ENCODE results near the gene EIF2B2.
"Not testable (repeated sequence)": the region's sequence is repeated elsewhere in the genome, so short reads cannot be mapped to it uniquely, and the experiment has no call there.

The EIF2B2 gene

DNA sequence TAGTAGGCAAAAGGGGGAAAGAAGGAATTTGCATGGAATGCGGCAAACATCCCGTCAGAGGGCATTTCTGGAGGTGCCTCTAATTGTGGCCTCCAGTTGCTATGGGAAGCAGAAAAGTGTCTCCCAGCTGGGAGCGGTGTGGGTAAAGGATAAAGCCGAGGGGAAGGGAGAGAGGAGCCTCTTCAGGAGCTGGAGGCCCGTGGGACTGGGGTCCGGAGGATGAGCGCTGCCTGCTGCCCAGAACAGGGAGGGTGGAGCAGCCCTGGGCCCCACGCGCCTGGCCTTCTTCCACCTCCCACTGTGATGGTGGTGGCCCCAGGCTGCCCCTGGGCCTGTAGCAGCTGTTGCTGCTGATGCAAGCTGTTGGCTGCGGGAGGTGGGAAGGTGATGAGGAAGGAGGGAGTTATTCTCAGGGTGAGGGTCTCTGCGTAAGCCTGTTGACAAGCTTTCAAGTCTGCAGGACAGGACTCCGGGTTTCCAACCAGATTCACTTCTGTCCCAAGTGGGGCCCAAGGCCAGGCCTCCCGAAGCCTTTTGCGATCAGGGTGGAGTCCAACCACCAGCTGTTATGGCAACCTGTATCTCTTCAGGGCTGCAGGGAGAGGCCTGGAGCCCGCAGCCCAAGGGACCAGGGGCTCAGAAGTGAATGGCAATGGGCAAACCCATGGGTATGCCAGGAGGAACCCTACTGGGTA, 28.2 kb upstream of the EIF2B2 start:
- DNase-seq = no peak

DNA sequence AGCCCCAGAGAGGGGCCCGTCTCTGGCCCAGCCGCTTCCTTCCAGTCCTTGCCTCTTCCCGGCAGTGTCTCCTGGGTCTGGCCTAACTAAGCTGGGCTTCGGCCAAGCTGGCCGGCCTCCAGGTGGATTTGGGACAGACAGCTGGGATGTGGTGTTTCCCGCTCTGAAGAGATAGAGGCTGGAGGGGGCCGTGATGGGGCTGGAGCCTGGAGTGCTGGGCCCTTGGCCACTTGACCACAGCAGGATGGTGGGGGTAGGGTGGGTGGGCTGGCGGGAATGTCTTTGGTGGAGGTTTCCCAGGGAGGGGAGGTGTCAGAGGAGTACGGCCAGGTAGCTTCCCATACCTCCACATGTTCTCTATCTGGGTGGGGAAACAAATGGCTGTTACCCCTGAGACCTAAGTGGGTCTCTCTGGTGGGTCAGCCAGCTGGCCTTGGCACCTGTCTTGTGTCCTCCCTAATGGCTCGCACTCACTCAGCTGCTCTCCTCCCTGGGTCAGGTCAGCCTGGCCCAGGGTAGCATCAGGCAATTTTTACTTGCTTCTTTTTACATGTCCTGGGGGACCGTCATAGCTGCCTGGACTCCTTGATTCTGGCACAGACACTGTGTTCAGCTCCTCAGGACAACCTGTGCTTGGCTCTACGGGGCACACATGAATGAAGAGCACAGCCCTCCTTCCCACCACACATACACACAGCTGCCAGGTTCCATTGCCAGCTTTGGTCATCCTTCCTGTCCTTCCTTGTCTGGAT, 27.5 kb upstream of the EIF2B2 start:
- DNase-seq = no peak

DNA sequence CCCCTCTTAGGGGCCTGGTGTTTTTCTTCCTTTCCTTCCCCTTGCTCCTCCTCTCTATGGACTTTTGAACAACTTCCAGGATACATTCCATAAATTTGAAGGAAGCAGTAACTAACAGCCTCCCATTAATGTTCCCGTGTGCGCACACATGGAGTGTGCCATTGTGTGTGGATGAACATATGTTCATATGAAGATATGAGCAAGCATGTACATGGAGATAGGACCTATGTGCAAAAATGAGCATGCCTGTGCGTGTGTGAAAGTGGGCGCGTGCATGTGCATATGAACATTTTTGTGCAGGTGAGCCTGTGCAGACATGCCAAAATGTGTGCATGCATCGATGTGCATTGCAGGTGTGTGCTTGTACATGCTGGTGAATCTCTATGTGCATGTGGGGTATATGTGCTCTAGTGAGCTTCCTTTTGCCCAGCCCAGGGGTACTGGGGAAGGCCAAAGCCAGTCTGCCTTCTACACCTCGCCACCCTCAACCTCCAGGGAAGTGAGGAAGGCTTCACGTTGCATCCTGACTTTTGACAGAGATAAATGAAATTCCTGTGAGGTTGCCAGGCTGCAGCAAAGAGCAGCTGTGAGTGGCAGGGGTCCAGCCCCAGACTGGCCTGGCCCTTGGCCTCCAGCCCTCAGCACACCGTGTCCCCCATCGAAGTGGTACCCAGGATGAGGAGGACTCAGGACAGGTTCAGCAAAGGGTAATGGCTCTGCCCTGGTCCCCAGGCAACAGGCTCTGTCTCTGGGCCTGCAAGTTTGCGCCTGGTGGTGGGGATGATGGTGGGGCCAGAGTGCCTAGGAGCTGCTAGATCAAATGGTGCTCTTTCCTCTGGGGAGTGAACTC, 26.2 kb upstream of the EIF2B2 start:
- no peak for DNase-seq

GRCh38 chr14:74977164-74977900, 25.4 kb upstream of the EIF2B2 start:
- no peak for DNase-seq

GRCh38 chr14:74977901-74978385, 24.8 kb upstream of the EIF2B2 start:
- DNase-seq = no peak

GRCh38 chr14:74978416-74978947, 24.2 kb upstream of the EIF2B2 start:
- DNase-seq = no peak

DNA sequence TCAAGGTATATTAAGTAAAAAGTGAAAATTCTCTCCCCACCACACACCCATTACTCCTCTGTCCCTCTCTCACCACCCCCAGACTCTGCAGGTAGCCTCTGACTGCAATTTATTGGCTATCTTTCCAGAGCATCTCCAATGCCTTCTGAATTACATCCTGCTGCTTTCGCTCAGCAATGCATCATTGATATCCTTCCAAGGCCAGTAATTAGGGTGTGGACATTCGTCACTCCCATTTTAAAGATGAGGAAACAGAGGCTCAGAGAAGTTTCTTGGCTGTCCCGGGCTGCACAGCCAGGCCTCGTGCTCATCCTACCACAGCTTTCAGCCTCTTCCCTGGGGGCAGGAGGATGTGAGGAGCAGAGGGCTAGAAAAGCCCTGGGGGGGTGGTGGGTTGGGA, 23.7 kb upstream of the EIF2B2 start:
- no peak for DNase-seq

- DNase-seq = no peak
Observed at GRCh38 chr14:74979442-74980397, 23.0 kb upstream of the EIF2B2 start.

DNA sequence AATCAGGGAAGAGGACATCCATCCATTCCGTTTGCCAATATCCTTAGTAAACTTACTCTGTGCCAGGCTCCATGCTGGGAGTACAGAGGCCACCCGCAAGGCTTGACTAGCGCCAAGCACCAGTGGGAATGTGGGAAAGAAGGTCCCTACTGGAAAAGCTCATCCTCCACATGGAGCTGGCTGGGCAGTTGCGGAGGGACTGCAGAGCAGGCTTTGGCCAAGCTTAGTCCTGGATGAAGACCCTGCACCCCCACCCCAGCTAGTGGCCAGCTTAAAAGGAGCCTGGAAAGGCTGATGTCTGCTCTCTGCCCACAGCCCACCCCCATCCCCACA, 22.4 kb upstream of the EIF2B2 start:
- DNase-seq = no peak

GRCh38 chr14:74980731-74981461, 21.8 kb upstream of the EIF2B2 start:
- no peak for DNase-seq

DNA sequence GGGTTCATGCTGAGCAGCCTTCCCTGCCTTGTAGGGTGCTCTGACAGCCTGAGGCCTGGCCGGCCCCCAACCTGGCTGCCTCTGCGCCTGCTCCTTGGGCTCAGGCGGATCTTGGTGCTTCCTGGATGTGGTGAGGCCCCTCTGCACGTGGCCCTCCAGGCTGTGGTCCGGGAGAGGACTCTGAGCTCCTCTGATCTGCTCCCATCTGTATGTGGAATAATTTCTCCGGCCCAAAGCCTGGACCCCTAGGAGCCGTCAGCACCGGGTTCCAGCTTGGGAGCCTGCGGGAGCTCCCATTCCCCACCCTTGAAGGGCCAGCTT, 21.3 kb upstream of the EIF2B2 start:
- DNase-seq = no peak

- no peak for DNase-seq
Observed at GRCh38 chr14:74981833-74982232, 20.9 kb upstream of the EIF2B2 start.

DNA sequence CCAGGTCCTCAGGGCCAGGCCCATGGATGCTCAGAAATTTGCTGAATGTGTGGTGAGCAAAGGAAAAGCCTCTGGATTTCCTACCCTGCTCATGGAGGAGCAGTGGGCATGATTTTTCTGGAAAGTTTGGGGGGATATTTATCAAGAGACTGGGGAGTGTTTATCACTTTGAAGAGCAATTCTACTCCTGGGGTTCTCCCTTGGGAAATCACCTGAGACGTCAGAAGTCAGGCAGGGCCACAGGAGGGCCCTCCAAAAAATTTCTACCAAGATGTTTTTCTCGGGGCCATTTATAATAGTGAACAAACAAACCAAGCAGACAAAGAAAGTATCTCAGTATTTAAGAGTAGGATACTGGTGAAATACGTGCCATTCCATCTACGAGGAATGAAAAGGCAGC, 20.1 kb upstream of the EIF2B2 start:
- DNase-seq = no peak

- DNase-seq = no peak
Observed at GRCh38 chr14:74983343-74983742, 19.4 kb upstream of the EIF2B2 start.

GRCh38 chr14:74984236-74985027, 18.3 kb upstream of the EIF2B2 start:
- DNase-seq = no peak

GRCh38 chr14:74985028-74985310, 17.8 kb upstream of the EIF2B2 start:
- no peak for DNase-seq

DNA sequence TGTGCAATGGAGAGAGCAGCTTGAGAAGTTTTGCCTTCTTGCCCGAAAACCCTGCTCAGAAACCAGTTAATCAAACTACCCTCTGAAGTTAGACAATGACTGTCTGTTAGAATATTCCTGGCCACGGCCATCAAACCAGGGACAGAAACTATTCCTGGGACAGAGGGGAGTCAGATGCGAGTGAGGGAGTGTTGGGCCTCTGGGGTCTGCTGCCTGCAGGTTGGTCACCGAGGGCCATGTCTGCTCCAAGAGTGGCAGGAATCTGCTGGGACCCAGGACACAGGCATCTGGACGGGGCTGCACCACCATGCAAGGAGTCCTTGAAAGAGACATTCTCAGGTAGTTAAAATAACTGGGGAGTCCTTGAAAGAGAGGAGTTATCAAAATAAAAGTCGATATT, 16.9 kb upstream of the EIF2B2 start:
- no peak for DNase-seq

DNA sequence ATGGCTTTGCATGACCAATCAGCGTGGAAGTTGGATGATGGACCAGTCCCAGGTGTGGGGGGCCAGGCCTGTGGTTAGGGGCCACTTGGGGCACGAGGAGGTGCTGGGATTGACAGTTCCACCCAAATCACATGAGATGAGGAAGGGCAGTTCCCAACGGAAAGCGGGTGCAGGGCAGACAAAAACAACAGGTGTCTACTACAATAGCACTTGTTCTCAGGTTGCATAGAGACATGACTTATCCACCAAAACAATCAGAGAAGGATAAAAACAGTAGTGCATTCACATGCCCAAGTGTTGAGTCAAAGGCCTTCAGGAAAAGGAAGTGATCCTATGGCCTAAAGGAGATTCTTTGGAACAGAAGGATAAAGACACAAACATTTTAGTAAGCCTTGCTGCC, 14.6 kb upstream of the EIF2B2 start:
- no peak for DNase-seq

GRCh38 chr14:74988993-74989392, 13.7 kb upstream of the EIF2B2 start:
- DNase-seq = no peak

DNA sequence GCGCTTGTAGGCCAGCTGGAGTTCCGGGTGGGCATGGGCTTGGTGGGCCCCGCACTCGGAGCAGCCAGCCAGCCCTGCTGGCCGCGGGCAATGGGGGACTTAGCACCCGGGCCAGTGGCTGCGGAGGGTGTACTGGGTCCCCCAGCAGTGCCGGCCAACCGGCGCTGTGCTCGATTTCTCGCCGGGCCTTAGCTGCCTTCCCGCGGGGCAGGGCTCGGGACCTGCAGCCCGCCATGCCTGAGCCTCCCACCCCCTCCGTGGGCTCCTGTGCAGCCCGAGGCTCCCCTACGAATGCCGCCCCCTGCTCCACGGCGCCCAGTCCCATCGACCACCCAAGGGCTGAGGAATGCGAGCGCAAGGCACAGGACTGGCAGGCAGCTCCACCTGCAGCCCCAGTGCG, 8.5 kb upstream of the EIF2B2 start:
- not testable (repeated sequence) for DNase-seq
